Glutamatergic neuron (in vitro differentiated cells): ENCODE measurements around the gene EPN2. TPM values are rescaled to one million over a fixed set of nuclear protein-coding genes. Genes with fewer than 3 reads are reported as not detected.

Experiments used
- DNase-seq: peaks from one replicate; pipeline ENCODE4 v3.0.0; 2022
- H3K27ac Mint-ChIP-seq: one replicate; pipeline ENCODE4 v1.8.0; 2020; ENCODE audit warnings: mild to moderate bottlenecking, mixed read lengths, inconsistent platforms; ENCODE audit not compliant: unreplicated experiment
- H3K27me3 Mint-ChIP-seq: one replicate; pipeline ENCODE4 v1.8.0; 2020; ENCODE audit warnings: mild to moderate bottlenecking, moderate library complexity, mixed read lengths, inconsistent platforms; ENCODE audit not compliant: unreplicated experiment
- H3K36me3 Mint-ChIP-seq: one replicate; pipeline ENCODE4 v1.8.0; 2020; ENCODE audit warnings: mild to moderate bottlenecking, mixed read lengths, inconsistent platforms; ENCODE audit not compliant: unreplicated experiment
- H3K4me1 Mint-ChIP-seq: one replicate; pipeline ENCODE4 v1.8.0; 2020; ENCODE audit warnings: mild to moderate bottlenecking, low read depth, mixed read lengths, inconsistent platforms; ENCODE audit not compliant: unreplicated experiment
- H3K4me3 Mint-ChIP-seq: one replicate; pipeline ENCODE4 v1.8.0; 2020; ENCODE audit warnings: mild to moderate bottlenecking, mixed read lengths, inconsistent platforms; ENCODE audit not compliant: unreplicated experiment
- H3K9me3 Mint-ChIP-seq: one replicate; pipeline ENCODE4 v1.8.0; 2020; ENCODE audit warnings: mild to moderate bottlenecking, moderate library complexity, mixed read lengths, inconsistent platforms; ENCODE audit not compliant: unreplicated experiment
- CTCF ChIP-seq: fragments of 200-600 bp; sonication (generic); IDR thresholded peaks from one replicate; pipeline ENCODE4 v1.5.0; 2021; ENCODE audit not compliant: partially characterized antibody, unreplicated experiment
- total RNA-seq: library from RNA; stranded (reverse); fragmentation: NEBNext Ultra II Directional; extraction: Animal tissue kit (Norgen Biotek cat#: 25700); gene quantifications from one replicate; pipeline ENCODE4 v1.2.1, GENCODE V29; 2021; ENCODE audit not compliant: unreplicated experiment

Gene EPN2
- total RNA-seq, 1 donor from 2014 or later = 45.2 TPM

GRCh38 chr17:19369107-19369778 lies 132.1 kb downstream of the EPN2 start:
- Mint-ChIP-seq H3K27ac (no peak overlapping the region), H3K4me3 (no peak overlapping the region), H3K9me3 (peaks cover 7% of the 10 kb centered on the region), H3K4me1 (peaks cover 15% of the 10 kb centered on the region), H3K27me3 (peaks cover 5% of the 10 kb centered on the region), H3K36me3 (no peaks in the 10 kb centered on the region)
- DNase-seq = no peak
- TF ChIP-seq CTCF = no peak

- no peak for DNase-seq
- no peak for TF ChIP-seq CTCF
- Mint-ChIP-seq H3K36me3 (no peaks in the 10 kb centered on the region), H3K4me1 (peaks cover 12% of the 10 kb centered on the region), H3K27me3 (peaks cover 3% of the 10 kb centered on the region), H3K4me3 (peak overlapping the region; percentile 55), H3K27ac (peak overlapping the region; percentile 75), H3K9me3 (peaks cover 7% of the 10 kb centered on the region)
These were observed 132.8 kb downstream of the EPN2 start for GRCh38 chr17:19369846-19370492.

GRCh38 chr17:19370493-19370960 lies 133.4 kb downstream of the EPN2 start:
- H3K4me3 Mint-ChIP-seq = no peak overlapping the region

GRCh38 chr17:19371259-19372010 lies 134.3 kb downstream of the EPN2 start:
- peaks cover 3% of the 10 kb centered on the region for H3K27me3 Mint-ChIP-seq
- no peak overlapping the region for H3K4me3 Mint-ChIP-seq
- peaks cover 10% of the 10 kb centered on the region for H3K4me1 Mint-ChIP-seq
- TF ChIP-seq CTCF = no peak
- peaks cover 5% of the 10 kb centered on the region for H3K9me3 Mint-ChIP-seq
- peak overlapping the region; percentile 52 for H3K27ac Mint-ChIP-seq
- no peak for DNase-seq
- no peaks in the 10 kb centered on the region for H3K36me3 Mint-ChIP-seq

More at GRCh38 chr17:19370493-19370960, 133.4 kb downstream of the EPN2 start:
- Mint-ChIP-seq H3K27me3 (peaks cover 3% of the 10 kb centered on the region), H3K36me3 (no peaks in the 10 kb centered on the region), H3K27ac (no peak overlapping the region), H3K4me1 (peaks cover 11% of the 10 kb centered on the region), H3K9me3 (peaks cover 6% of the 10 kb centered on the region)
- no peak for DNase-seq
- TF ChIP-seq CTCF = no peak
